Nephron (organoid): Measurements from ENCODE around the gene FLRT1.

Source experiments
- H3K27ac Mint-ChIP-seq, 3 experiments: 2 replicates each; pipeline ENCODE4 v1.8.0; 2020; ENCODE audit warnings: mixed read lengths in 3 of 3, mild to moderate bottlenecking in 2 of 3, moderate library complexity in 1 of 3
- H3K27me3 Mint-ChIP-seq: 2 replicates; pipeline ENCODE4 v1.8.0; 2021; ENCODE audit warnings: low read depth, mild to moderate bottlenecking, moderate library complexity, mixed read lengths
- H3K36me3 Mint-ChIP-seq: 2 replicates; pipeline ENCODE4 v1.8.0; 2020; ENCODE audit warnings: low read depth, mixed read lengths
- H3K4me1 Mint-ChIP-seq: 2 replicates; pipeline ENCODE4 v1.8.0; 2020; ENCODE audit warnings: mixed read lengths
- H3K4me3 Mint-ChIP-seq, 3 experiments: 2 replicates each; pipeline ENCODE4 v1.8.0; 2020; ENCODE audit warnings: mild to moderate bottlenecking in 3 of 3, mixed read lengths in 3 of 3, moderate library complexity in 2 of 3
- H3K9me3 Mint-ChIP-seq: 2 replicates; pipeline ENCODE4 v1.8.0; 2020; ENCODE audit warnings: mixed read lengths
- TF ChIP-seq, protein P1 (sequence below), 3 experiments: fragments of 200-600 bp; sonication (generic); IDR thresholded peaks; one replicate each; pipeline ENCODE4 v1.5.0; 2021; ENCODE audit warnings: antibody characterized with exemption in 3 of 3; ENCODE audit not compliant: unreplicated experiment in 3 of 3

Gene FLRT1

DNA sequence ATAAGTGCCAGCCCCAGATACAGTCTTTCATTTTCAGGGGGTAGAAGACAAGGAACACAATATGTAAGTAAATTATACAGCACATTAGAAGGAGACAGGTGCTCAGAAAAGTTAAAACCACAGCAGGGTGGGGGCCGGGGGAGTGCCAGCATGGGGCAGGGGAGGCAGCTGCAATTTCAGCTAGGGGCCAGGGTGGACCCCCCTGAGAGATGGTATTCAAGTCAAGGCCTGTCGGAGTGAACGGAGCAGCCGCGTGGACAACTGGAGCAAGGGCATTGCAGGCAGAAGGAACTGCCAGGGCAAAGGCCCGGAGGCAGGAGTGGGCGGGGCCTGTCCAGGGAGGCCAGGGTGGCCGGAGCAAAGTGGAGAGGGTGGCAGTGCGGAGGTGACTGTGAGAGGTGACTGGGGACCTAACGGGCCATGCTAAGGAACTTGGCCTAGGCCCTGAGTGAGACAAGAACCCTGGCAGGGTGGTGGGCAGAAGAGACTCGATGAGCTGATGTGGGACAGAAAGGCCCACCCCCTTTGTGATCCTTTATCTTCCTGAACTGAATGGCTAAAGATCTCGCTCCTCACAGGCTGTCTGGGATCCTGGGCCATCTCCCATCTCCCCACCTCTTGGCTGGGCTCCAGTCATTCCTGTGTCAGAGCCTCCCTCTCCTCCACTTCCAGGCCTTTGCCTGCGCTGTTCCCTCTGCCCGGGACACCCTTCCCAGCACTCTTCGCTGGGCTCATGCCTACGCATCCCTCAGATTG is 22.4 kb upstream of the FLRT1 start:
- Mint-ChIP-seq H3K27ac (no peak overlapping the region), H3K4me3 (no peak overlapping the region), H3K9me3 (no peaks in the 10 kb centered on the region), H3K36me3 (no peaks in the 10 kb centered on the region), H3K27me3 (peaks cover 23% of the 10 kb centered on the region), H3K4me1 (peaks cover 6% of the 10 kb centered on the region)
- TF ChIP-seq, protein P1, sequence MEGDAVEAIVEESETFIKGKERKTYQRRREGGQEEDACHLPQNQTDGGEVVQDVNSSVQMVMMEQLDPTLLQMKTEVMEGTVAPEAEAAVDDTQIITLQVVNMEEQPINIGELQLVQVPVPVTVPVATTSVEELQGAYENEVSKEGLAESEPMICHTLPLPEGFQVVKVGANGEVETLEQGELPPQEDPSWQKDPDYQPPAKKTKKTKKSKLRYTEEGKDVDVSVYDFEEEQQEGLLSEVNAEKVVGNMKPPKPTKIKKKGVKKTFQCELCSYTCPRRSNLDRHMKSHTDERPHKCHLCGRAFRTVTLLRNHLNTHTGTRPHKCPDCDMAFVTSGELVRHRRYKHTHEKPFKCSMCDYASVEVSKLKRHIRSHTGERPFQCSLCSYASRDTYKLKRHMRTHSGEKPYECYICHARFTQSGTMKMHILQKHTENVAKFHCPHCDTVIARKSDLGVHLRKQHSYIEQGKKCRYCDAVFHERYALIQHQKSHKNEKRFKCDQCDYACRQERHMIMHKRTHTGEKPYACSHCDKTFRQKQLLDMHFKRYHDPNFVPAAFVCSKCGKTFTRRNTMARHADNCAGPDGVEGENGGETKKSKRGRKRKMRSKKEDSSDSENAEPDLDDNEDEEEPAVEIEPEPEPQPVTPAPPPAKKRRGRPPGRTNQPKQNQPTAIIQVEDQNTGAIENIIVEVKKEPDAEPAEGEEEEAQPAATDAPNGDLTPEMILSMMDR (IDR thresholded peaks at IDR 0.05; ENCODE audit: unreplicated experiment in 3 of 3): no peak

DNA sequence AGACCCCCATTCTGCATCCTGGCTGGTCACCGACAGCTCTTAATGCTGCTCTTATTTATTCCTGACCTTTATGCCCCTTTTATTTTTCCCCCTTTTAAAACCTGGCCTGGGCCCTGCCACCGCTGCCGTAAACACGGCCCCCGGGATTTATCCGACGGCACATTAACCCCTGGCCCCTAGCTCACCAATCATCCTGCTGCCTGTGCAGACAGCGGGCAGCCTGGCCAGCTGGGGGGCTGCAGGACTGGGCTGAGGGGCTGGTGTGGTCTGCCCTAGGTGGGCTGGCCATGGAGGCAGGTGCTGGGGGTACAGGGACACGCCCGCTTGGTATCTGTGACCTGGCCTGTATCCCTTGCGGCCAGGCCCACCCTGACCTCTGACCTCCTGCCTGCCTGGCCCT is 21.4 kb upstream of the FLRT1 start:
- TF ChIP-seq, protein P1 (IDR thresholded peaks at IDR 0.05; ENCODE audit: unreplicated experiment in 3 of 3): no peak
- Mint-ChIP-seq H3K27ac (no peak overlapping the region), H3K36me3 (no peaks in the 10 kb centered on the region), H3K9me3 (no peaks in the 10 kb centered on the region), H3K4me1 (no peaks in the 10 kb centered on the region), H3K4me3 (no peak overlapping the region), H3K27me3 (peaks cover 23% of the 10 kb centered on the region)

DNA sequence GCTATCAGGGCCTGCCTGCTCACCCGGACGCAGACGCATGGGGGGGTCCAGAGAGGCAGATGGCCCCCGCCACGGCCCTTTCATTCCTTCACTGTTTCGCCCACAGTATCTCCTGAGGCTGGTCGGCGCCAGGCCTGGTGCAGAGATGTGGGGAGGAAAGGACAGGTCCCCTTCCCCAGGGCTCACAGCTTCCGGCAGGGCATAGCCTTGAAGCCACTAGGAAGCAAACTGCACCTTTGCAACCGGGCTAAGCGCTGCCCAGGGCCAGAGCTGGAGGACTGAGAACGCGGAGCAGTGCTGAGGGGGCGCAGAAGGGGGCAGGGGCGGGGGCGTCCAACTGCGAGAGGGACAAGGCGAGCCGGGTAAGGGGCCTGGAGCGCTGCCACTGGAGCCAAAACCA is 20.2 kb upstream of the FLRT1 start:
- Mint-ChIP-seq H3K27ac (no peak overlapping the region), H3K27me3 (peaks cover 31% of the 10 kb centered on the region), H3K9me3 (no peaks in the 10 kb centered on the region), H3K4me3 (no peak overlapping the region), H3K4me1 (no peaks in the 10 kb centered on the region), H3K36me3 (no peaks in the 10 kb centered on the region)
- TF ChIP-seq, protein P1 (IDR thresholded peaks at IDR 0.05; ENCODE audit: unreplicated experiment in 3 of 3): no peak

DNA sequence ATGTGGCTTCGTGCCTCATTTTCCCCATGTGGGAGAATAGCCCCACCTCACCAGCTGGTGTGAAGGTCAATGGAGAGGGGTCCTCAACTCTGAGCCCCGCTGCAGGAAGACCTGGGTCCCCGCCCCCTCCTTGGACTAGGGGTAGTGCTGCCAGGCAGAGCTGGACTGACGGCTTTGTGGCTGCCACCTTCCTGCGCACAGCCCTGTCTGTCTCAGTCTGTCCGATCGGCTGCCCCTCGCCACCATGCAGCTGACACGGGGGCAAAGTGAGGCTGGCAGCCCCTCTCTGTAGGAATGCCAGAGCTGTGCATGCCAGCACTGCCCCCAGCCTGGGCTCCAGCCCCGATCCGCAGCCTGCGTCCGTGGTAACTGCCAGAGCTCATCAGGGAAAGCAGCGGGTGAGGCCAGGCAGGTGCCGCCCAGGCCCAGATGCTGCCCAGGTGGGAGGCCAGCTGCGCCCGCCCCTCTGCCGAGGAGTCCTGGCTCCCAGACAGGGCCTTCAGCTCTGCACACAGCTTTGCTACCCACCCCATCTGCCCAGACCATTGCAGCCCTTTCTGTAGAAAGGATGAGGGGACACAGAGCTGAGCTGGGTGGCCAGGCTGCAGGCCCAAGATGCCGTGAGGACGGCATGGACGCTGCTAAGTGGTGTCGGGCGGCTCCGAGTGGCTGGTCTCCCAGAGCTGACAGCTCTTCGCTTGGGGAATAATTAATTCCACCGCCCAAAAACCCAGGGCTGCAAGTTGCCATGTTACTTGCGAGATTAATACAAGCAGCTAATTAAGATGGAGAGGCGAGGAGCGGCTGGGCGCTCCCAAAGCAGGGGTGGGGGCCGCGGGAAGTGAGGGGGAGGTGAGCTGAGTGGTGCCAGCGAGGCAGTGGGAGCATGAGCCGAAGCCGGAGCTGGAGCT is 19.5 kb upstream of the FLRT1 start:
- Mint-ChIP-seq H3K27me3 (peaks cover 29% of the 10 kb centered on the region), H3K4me3 (no peak overlapping the region), H3K36me3 (no peaks in the 10 kb centered on the region), H3K4me1 (no peaks in the 10 kb centered on the region), H3K27ac (no peak overlapping the region), H3K9me3 (no peaks in the 10 kb centered on the region)
- TF ChIP-seq, protein P1 (IDR thresholded peaks at IDR 0.05; ENCODE audit: unreplicated experiment in 3 of 3): no peak

DNA sequence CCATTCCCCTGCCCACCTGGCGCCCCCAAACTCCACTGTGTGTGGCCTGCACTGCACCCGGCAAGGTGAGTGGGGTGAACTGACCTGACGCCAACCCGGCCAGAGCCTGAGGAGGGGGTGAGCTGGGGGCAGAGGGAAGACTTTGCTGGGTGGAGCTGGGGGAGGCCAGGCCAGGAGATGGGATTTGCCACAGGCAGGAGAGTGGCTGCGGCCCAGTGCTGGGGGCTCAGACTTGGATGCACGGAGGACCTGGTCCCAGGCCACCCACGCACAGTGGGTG is 17.8 kb upstream of the FLRT1 start:
- TF ChIP-seq, protein P1 (IDR thresholded peaks at IDR 0.05; ENCODE audit: unreplicated experiment in 3 of 3): no peak
- no peaks in the 10 kb centered on the region for H3K9me3 Mint-ChIP-seq
- peaks cover 22% of the 10 kb centered on the region for H3K27me3 Mint-ChIP-seq
- no peak overlapping the region for H3K4me3 Mint-ChIP-seq
- H3K4me1 Mint-ChIP-seq: peaks cover 6% of the 10 kb centered on the region
- no peaks in the 10 kb centered on the region for H3K36me3 Mint-ChIP-seq
- H3K27ac Mint-ChIP-seq: no peak overlapping the region
